H1 (cell line): Measurements from ENCODE around the gene KRT4. TPM values are rescaled to one million over a fixed set of nuclear protein-coding genes. Genes with fewer than 3 reads are reported as not detected.

Experiments used
- BCL11A ChIP-seq, 2 experiments: IDR thresholded peaks; one replicate each; pipeline ENCODE4 v1.6.1; 2011; ENCODE audit warnings: low read depth in 2 of 2, low read length in 2 of 2, mild to moderate bottlenecking in 2 of 2
- GABPA ChIP-seq: IDR thresholded peaks from 2 replicates; pipeline ENCODE4 v1.6.1; 2011; ENCODE audit warnings: mild to moderate bottlenecking, low read length, moderate library complexity, borderline replicate concordance; ENCODE audit not compliant: insufficient read depth
- RBBP5 ChIP-seq: IDR thresholded peaks from 2 replicates; pipeline ENCODE4 v1.7.1; 2012; ENCODE audit warnings: low read depth, mild to moderate bottlenecking, inconsistent platforms, low read length, moderate library complexity, borderline replicate concordance
- TEAD4 ChIP-seq: IDR thresholded peaks from 2 replicates; pipeline ENCODE4 v1.6.1; 2012; ENCODE audit warnings: low read depth, low read length, inconsistent platforms, mixed read lengths
- ZNF274 ChIP-seq: IDR thresholded peaks from 2 replicates; pipeline ENCODE4 v1.7.0; 2012; ENCODE audit warnings: low read length, borderline replicate concordance; ENCODE audit errors: extremely low read depth
- polyA plus RNA-seq, 7 experiments: library from polyadenylated mRNA; depleted of rRNA in 3 of 7; stranded (reverse) in 5 of 7; unstranded in 2 of 7; fragments of >200 nt in 5 of 7; fragments of 200-250 nt in 2 of 7; gene quantifications; 1 replicate in 5 of 7; 2 replicates in 1 of 7; 4 replicates in 1 of 7; pipeline versions ENCODE4 v1.2.1 to v1.2.3, GENCODE V29; 2011 to 2013; ENCODE audit warnings: missing spikeins in 2 of 7, mixed read lengths in 2 of 7
- total RNA-seq: library from RNA; stranded (reverse); fragmentation: NEBNext Ultra II Directional; extraction: Animal tissue kit (Norgen Biotek cat#: 25700); gene quantifications from 2 replicates; pipeline ENCODE4 v1.2.1, GENCODE V29; 2021

KRT4 gene
- total and polyA plus RNA-seq, 2 of the 8 experiments (the other 6 are each of a cell fraction or from before 2014, with no cell fraction given): not detected

DNA sequence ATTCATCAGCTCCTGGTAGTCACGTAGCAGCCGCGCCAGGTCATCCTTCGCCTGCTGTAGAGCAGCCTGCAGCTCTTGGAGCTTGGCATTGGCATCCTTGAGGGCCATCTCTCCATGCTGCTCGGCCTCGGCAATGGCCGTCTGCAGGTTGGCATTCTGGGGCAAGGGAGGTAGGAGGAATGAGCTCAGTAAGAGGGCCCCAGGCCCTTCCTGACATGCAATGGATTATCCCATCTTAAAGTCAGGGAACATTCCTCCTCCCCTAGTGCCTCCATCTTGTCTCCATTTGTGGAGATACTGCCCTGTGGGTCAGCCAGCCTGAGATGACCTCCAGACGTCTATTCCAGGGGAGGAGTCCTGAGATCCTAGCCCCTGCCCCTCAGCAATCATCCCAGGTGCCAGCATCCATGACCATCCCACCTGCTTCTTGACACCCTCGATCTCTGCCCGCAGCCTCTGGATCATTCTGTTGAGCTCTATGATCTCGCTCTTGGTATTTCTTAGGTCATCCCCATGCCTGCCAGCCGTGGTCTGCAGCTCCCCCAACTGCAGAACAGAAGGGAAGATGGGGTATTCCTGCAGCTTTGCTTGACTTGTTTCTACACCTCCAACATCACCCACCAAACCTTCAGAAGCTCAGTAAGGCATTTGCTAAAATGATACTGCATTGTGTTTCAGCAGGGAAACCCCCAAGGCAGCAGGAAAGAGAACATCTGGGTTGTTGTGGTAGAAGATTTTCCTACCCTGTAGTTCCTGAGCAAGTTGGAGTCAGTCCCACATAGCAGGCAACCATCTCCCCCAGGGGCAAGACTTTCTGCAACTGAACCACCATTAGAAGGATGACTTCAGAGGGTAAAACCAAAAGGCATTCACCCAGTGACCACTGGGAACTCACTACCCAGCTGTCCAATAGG lies 22.4 kb downstream of the KRT4 start (continued):
- TF ChIP-seq GABPA (no peak), BCL11A (IDR thresholded peaks at IDR 0.05; ENCODE audit: low read depth in 2 of 2, low read length in 2 of 2) (no peak), TEAD4 (no peak), RBBP5 (no peak), ZNF274 (no peak)
